Thyroid gland (tissue), 4 donors: Measurements from ENCODE around the gene SUSD4.

Source experiments
- POLR2A ChIP-seq, 2 donors: fragments of 450-650 bp; IDR thresholded peaks; one replicate each; pipeline ENCODE4 v1.6.1; 2017; ENCODE audit warnings: antibody characterized with exemption in 2 of 2, mild to moderate bottlenecking in 2 of 2, moderate library complexity in 1 of 2
- TF ChIP-seq, protein P1 (sequence below), 6 experiments: fragments of 200-600 bp in 3 of 6; fragments of 450-650 bp in 3 of 6; sonication (generic) in 3 of 6; IDR thresholded peaks; one replicate each; pipeline ENCODE4 v1.5.1; 2016 to 2019; ENCODE audit warnings: antibody characterized with exemption in 6 of 6, mild to moderate bottlenecking in 2 of 6, inconsistent platforms in 1 of 6, moderate library complexity in 1 of 6

DNA sequence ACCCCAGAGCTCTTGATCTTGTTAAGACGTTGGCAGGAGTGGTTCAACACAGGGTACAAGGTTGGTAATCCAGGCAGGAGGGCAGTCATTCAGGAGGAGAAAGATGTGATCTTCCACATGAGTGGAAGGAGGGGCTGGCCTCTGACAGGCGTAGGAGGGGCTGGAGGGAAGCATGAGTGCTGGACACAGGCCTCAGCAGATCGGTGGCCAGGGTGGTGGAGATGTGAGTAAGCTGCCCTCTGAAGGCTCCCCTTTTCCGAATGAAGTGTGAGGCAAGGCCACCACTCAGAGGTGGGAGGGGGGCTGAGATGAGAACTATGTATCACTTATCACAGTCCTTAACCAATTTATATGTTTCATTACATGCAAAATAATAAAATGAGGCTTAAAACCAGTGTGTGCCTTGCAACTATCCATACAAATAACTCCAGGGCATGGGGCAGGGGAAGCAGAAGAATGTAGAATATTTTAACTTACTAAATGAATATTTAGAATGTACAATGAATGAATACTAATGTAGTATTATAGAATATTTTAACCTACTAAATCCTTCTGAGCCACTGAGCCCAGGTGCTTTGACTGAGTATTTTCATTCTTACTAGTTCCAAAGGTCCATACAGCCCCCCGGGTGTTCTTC is 117.4 kb downstream of the SUSD4 start:
- TF ChIP-seq POLR2A (IDR thresholded peaks at IDR 0.05), result no peak
- TF ChIP-seq, protein P1, sequence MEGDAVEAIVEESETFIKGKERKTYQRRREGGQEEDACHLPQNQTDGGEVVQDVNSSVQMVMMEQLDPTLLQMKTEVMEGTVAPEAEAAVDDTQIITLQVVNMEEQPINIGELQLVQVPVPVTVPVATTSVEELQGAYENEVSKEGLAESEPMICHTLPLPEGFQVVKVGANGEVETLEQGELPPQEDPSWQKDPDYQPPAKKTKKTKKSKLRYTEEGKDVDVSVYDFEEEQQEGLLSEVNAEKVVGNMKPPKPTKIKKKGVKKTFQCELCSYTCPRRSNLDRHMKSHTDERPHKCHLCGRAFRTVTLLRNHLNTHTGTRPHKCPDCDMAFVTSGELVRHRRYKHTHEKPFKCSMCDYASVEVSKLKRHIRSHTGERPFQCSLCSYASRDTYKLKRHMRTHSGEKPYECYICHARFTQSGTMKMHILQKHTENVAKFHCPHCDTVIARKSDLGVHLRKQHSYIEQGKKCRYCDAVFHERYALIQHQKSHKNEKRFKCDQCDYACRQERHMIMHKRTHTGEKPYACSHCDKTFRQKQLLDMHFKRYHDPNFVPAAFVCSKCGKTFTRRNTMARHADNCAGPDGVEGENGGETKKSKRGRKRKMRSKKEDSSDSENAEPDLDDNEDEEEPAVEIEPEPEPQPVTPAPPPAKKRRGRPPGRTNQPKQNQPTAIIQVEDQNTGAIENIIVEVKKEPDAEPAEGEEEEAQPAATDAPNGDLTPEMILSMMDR (IDR thresholded peaks at IDR 0.05), result no peak
